Fibroblast of lung (primary cell): ENCODE measurements around the gene COL25A1. TPM values are rescaled to one million over a fixed set of nuclear protein-coding genes. Genes with fewer than 3 reads are reported as not detected.

Experiments used
- DNase-seq, 2 donors: peaks; one replicate each; pipeline versions ENCODE4 v3.0.0 to v3.0.0-alpha.2; 2010; ENCODE audit warnings: low read depth in 2 of 2
- H2AFZ ChIP-seq: 2 replicates; pipeline ENCODE4 v1.5.1; 2012; ENCODE audit warnings: low read length, control low read depth, inconsistent platforms
- H3K27ac ChIP-seq: 2 replicates; pipeline ENCODE4 v1.5.1; 2011; ENCODE audit warnings: low read length, control low read depth; ENCODE audit not compliant: insufficient read depth
- H3K27me3 ChIP-seq: 2 replicates; pipeline ENCODE4 v1.5.1; 2011; ENCODE audit warnings: mild to moderate bottlenecking, low read length; ENCODE audit not compliant: control insufficient read depth, insufficient read depth
- H3K36me3 ChIP-seq: 2 replicates; pipeline ENCODE4 v1.5.1; 2011; ENCODE audit warnings: low read length; ENCODE audit not compliant: control insufficient read depth, insufficient read depth
- H3K4me1 ChIP-seq: 2 replicates; pipeline ENCODE4 v1.5.1; 2011; ENCODE audit warnings: low read length; ENCODE audit not compliant: control insufficient read depth, insufficient read depth; ENCODE audit errors: extremely low read depth
- H3K4me2 ChIP-seq: 2 replicates; pipeline ENCODE4 v1.5.1; 2011; ENCODE audit warnings: low read length, control low read depth; ENCODE audit not compliant: insufficient read depth; ENCODE audit errors: extremely low read depth
- H3K4me3 ChIP-seq, 4 experiments: fragments of 200-600 bp in 1 of 4; sonication (generic) in 1 of 4; replicated peaks in 1 of 4; 2 replicates each; pipeline ENCODE4 v1.5.1; 2011 to 2016; ENCODE audit warnings: low read length in 4 of 4, low read depth in 3 of 4, mild to moderate bottlenecking in 3 of 4, control low read depth in 2 of 4, inconsistent platforms in 1 of 4, mixed read lengths in 1 of 4; ENCODE audit not compliant: insufficient read depth in 1 of 4; ENCODE audit errors: control extremely low read depth in 1 of 4
- H3K79me2 ChIP-seq: 2 replicates; pipeline ENCODE4 v1.5.1; 2012; ENCODE audit warnings: mild to moderate bottlenecking, low read length, inconsistent platforms; ENCODE audit not compliant: control insufficient read depth, insufficient read depth
- H3K9ac ChIP-seq: 2 replicates; pipeline ENCODE4 v1.5.1; 2011; ENCODE audit warnings: mild to moderate bottlenecking, low read length, control low read depth; ENCODE audit not compliant: insufficient read depth
- H3K9me3 ChIP-seq: 2 replicates; pipeline ENCODE4 v1.5.1; 2012; ENCODE audit warnings: low read depth, low read length; ENCODE audit not compliant: control insufficient read depth, insufficient read depth
- H4K20me1 ChIP-seq: 2 replicates; pipeline ENCODE4 v1.5.1; 2011; ENCODE audit warnings: low read length; ENCODE audit not compliant: control insufficient read depth, insufficient read depth; ENCODE audit errors: extremely low read depth
- EZH2 ChIP-seq: IDR thresholded peaks from 2 replicates; pipeline ENCODE4 v1.5.1; 2012; ENCODE audit warnings: low read length, control low read depth, mild to moderate bottlenecking; ENCODE audit errors: missing control alignments
- polyA plus RNA-seq, 2 donors: library from polyadenylated mRNA; depleted of rRNA in 1 of 2; stranded (reverse) in 1 of 2; unstranded in 1 of 2; fragments of >200 nt; gene quantifications; 2 replicates each; pipeline ENCODE4 v1.2.1, GENCODE V29; 2011 to 2012; ENCODE audit warnings: missing spikeins in 1 of 2
- total RNA-seq: library from RNA; depleted of rRNA; stranded (reverse); fragments of >200 nt; gene quantifications from 2 replicates; pipeline ENCODE4 v1.2.1, GENCODE V29; 2014
- TF ChIP-seq, protein P1 (sequence below), 2 donors: IDR thresholded peaks in 1 of 2; conservative IDR thresholded peaks in 1 of 2; 1 replicate in 1 of 2; 2 replicates in 1 of 2; pipeline ENCODE4 v1.5.1; 2011 to 2012; ENCODE audit warnings: low read length in 2 of 2, control low read depth in 1 of 2, inconsistent platforms in 1 of 2, low read depth in 1 of 2, mild to moderate bottlenecking in 1 of 2

The COL25A1 gene
- total and polyA plus RNA-seq, 2 donors (not counting 1 experiment from before 2014, with no cell fraction given): under 0.01 to 0.01 TPM

DNA sequence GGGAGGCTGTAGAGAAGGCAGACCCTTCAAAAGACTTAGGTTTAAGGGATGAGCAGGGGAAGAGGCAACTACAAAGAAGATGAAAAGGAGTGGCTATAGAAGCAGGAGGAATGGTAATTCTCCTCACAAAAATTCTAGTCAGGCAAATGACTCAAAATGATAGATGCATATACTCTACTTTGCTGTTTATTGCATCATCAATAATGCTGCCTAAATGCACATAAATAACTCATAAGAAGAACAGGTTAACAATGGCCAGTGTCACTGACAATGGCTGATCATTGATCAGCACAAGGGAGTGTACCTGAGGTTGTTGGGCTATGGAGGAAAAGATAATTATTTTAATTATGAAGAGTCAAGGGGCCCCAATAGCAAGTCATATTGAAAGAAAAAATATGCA, 354.9 kb downstream of the COL25A1 start:
- Histone ChIP-seq H3K4me1 (no peaks in the 10 kb centered on the region), H4K20me1 (no peaks in the 10 kb centered on the region), H3K27me3 (no peaks in the 10 kb centered on the region), H3K79me2 (no peaks in the 10 kb centered on the region), H3K4me3 (no peak overlapping the region), H3K27ac (no peak overlapping the region), H3K36me3 (no peaks in the 10 kb centered on the region), H3K9ac (no peak overlapping the region), H2AFZ (no peak overlapping the region), H3K9me3 (no peaks in the 10 kb centered on the region), H3K4me2 (no peak overlapping the region)
- TF ChIP-seq, protein P1, sequence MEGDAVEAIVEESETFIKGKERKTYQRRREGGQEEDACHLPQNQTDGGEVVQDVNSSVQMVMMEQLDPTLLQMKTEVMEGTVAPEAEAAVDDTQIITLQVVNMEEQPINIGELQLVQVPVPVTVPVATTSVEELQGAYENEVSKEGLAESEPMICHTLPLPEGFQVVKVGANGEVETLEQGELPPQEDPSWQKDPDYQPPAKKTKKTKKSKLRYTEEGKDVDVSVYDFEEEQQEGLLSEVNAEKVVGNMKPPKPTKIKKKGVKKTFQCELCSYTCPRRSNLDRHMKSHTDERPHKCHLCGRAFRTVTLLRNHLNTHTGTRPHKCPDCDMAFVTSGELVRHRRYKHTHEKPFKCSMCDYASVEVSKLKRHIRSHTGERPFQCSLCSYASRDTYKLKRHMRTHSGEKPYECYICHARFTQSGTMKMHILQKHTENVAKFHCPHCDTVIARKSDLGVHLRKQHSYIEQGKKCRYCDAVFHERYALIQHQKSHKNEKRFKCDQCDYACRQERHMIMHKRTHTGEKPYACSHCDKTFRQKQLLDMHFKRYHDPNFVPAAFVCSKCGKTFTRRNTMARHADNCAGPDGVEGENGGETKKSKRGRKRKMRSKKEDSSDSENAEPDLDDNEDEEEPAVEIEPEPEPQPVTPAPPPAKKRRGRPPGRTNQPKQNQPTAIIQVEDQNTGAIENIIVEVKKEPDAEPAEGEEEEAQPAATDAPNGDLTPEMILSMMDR (conservative IDR thresholded peaks at IDR 0.05 in 1 of 2, IDR thresholded peaks at IDR 0.05 in 1 of 2; ENCODE audit: low read depth in 1 of 2, low read length in 2 of 2): no peak
- no peak for TF ChIP-seq EZH2
- no peak for DNase-seq

DNA sequence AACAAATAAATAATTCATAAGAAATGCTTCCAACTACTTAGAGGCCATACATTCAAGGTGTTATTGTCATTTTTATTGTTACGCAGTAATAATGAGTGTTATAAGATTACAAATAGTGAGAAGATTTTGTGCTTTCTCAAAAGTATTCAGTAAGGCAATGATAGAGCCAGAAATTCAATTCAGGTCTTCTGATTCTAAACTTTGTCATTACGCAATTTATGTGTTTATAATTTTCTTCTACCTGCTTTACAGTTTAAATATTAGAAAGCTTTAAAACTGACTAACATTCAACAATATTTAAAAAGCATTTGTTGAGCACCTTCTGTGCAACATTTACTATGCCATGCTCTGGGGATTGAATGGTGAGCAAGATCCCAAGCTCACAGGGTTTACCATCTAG, 356.2 kb downstream of the COL25A1 start:
- no peaks in the 10 kb centered on the region for H3K27me3 ChIP-seq
- no peak for DNase-seq
- no peaks in the 10 kb centered on the region for H3K79me2 ChIP-seq
- no peaks in the 10 kb centered on the region for H4K20me1 ChIP-seq
- TF ChIP-seq, protein P1 (conservative IDR thresholded peaks at IDR 0.05 in 1 of 2, IDR thresholded peaks at IDR 0.05 in 1 of 2; ENCODE audit: low read depth in 1 of 2, low read length in 2 of 2): no peak
- no peak for TF ChIP-seq EZH2
- H3K9me3 ChIP-seq: no peaks in the 10 kb centered on the region
- no peak overlapping the region for H3K4me3 ChIP-seq
- no peaks in the 10 kb centered on the region for H3K36me3 ChIP-seq
- H3K27ac ChIP-seq: no peak overlapping the region
- H3K4me1 ChIP-seq: no peaks in the 10 kb centered on the region
- no peak overlapping the region for H2AFZ ChIP-seq
- H3K4me2 ChIP-seq: no peak overlapping the region
- H3K9ac ChIP-seq: no peak overlapping the region

DNA sequence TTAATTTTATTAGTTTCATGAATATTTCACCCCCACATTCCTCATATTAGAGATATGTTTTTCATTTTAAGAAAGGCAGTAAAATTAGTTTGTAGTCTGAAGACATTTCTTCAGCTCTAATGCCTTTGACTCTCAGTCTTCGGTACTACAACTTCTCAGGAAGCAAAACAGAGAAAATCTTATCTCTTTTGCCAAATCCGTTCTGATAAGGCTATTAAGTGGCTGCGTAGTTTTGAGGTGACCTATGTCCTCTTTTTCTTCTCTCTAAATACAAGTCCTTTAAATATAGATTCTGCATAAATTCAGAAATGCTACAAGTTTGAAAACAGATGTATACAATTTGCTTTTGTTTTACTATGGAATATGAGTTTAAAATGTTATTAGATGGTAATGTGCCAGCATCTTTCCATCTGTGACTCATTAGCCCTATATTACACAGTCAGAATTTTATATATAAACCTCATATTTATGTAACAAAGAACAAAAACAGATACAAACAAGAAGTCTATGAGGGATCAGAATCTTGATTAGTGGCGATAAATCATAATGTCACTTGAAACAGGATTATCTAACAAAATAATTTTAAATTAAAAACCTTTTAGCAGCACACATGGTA, 358.4 kb downstream of the COL25A1 start:
- no peaks in the 10 kb centered on the region for H3K36me3 ChIP-seq
- no peak overlapping the region for H3K4me2 ChIP-seq

More for the DNA sequence above, 358.4 kb downstream of the COL25A1 start:
- TF ChIP-seq, protein P1 (conservative IDR thresholded peaks at IDR 0.05 in 1 of 2, IDR thresholded peaks at IDR 0.05 in 1 of 2; ENCODE audit: low read depth in 1 of 2, low read length in 2 of 2): no peak
- TF ChIP-seq EZH2: no peak
- Histone ChIP-seq H3K9me3 (no peaks in the 10 kb centered on the region), H3K79me2 (no peaks in the 10 kb centered on the region), H3K27me3 (no peaks in the 10 kb centered on the region), H4K20me1 (no peaks in the 10 kb centered on the region), H3K27ac (no peak overlapping the region), H2AFZ (no peak overlapping the region), H3K4me3 (no peak overlapping the region), H3K9ac (no peak overlapping the region), H3K4me1 (no peaks in the 10 kb centered on the region)
- DNase-seq: no peak
